GM12892 (cell line): ENCODE data around the gene HMCN2.

Source experiments
- POLR2A ChIP-seq: IDR thresholded peaks from 2 replicates; pipeline ENCODE4 v1.6.1; 2011; ENCODE audit warnings: low read depth, low read length, control low read depth
- POLR2AphosphoS5 ChIP-seq: IDR thresholded peaks from 2 replicates; pipeline ENCODE4 v1.6.1; 2011; ENCODE audit warnings: low read depth, low read length, control low read depth

DNA sequence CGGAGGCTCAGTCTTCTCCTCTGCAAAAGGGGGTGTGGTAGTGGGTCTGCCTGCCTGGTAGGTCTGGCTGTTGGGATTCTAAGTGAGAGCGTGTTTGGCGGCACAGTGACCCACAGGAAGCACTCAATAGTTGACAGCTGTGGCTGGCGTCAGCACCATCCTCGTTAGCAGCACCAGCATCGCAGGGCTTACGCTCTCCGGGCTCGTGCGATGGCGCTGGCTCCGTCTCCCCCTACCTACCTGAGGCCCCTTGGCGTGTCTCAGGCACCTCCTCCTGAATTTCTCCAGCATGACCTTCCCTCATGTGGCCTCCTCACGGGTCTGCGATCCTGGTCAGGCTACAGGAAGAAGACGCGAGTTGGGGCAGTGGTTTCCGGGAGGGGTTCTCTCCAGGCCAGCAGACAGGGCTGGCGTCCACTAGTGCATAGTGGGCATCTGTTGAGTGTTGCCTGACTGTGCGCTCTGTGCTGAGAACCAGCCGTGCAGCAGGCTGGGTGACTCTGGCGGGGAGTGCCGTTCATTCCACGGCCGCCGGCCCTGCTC is 66.9 kb downstream of the HMCN2 start:
- TF ChIP-seq POLR2A (no peak), POLR2AphosphoS5 (no peak)
